Activated CD4-positive, alpha-beta T cell treated with anti-CD3 and anti-CD28 coated beads for 36 hours (primary cell): ENCODE measurements around the gene FAM124B. TPM values are rescaled to one million over a fixed set of nuclear protein-coding genes. Genes with fewer than 3 reads are reported as not detected.

Experiments
- ATAC-seq: fragments of 200-7000 bp; cut with Tn5 transposase; one replicate; pipeline ENCODE4 v1.10.0; 2021; ENCODE audit warnings: mild to moderate bottlenecking, moderate library complexity
- CTCF ChIA-PET: fragments of 350-600 bp; sonication (Branson Sonifier 250); formaldehyde crosslinking; loops from one replicate; lab custom pipeline; 2021; ENCODE audit warnings: antibody characterized with exemption; lab: Charles Lee
- POLR2A ChIA-PET: fragments of 350-600 bp; sonication (Branson Sonifier 250); formaldehyde crosslinking; loops from one replicate; lab custom pipeline; 2021; ENCODE audit warnings: antibody characterized with exemption, inconsistent platforms; lab: Charles Lee
- DNase-seq: peaks from one replicate; pipeline ENCODE4 v3.0.0-alpha.2; 2020
- H3K27ac Mint-ChIP-seq: one replicate; pipeline ENCODE4 v1.8.0; 2021; ENCODE audit warnings: mixed read lengths
- H3K27me3 Mint-ChIP-seq: one replicate; pipeline ENCODE4 v1.8.0; 2021; ENCODE audit warnings: mixed read lengths
- H3K36me3 Mint-ChIP-seq: one replicate; pipeline ENCODE4 v1.8.0; 2021; ENCODE audit warnings: low read depth, mixed read lengths
- H3K4me1 Mint-ChIP-seq: one replicate; pipeline ENCODE4 v1.8.0; 2021; ENCODE audit warnings: mixed read lengths
- H3K4me3 Mint-ChIP-seq: one replicate; pipeline ENCODE4 v1.8.0; 2021; ENCODE audit warnings: mild to moderate bottlenecking, moderate library complexity, mixed read lengths
- H3K9me3 Mint-ChIP-seq: one replicate; pipeline ENCODE4 v1.8.0; 2021; ENCODE audit warnings: low read depth, mixed read lengths
- intact Hi-C, 2 experiments: fragments of 100-400 bp; cut with DNase I in 1 of 2; cut with micrococcal nuclease in 1 of 2; formaldehyde crosslinking; loops; one replicate each; pipeline versions ENCODE4 v1.14.2 to v1.15.1; 2022 to 2024; cut with DNase I, micrococcal nuclease
- total RNA-seq, 2 experiments: library from RNA; stranded (reverse); gene quantifications; one replicate each; pipeline ENCODE4 v1.2.3, GENCODE V29; 2021

The FAM124B gene
- total RNA-seq, 2 experiments from 2014 or later: 0.58 to 0.87 TPM

DNA sequence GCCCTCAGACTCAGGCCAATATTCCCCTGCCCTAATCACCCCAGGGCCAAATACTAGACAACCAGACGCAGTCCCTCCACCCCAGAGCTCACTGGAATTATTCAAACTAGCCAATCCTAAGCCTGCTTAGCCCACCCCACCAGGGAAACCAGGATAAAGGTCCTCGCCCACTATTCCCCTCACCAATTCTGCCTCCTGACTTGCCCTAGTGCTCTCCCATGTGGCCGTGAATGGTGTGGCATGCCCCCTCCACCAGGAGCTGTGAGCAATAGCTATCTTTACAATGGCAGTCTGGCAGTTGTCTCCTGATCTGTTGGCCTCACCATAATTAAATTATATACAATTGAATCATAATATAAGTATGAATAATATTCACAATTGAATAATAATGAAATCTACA, 42.3 kb downstream of the FAM124B start:
- no peak overlapping the region for H3K27ac Mint-ChIP-seq
- ATAC-seq: peak; percentile 64
- no peaks in the 10 kb centered on the region for H3K36me3 Mint-ChIP-seq
- H3K9me3 Mint-ChIP-seq: no peaks in the 10 kb centered on the region
- DNase-seq: peak; percentile 34
- H3K4me1 Mint-ChIP-seq: no peaks in the 10 kb centered on the region
- POLR2A ChIA-PET: interaction anchor here (0.5 kb wide), 1 partner anchor 379 kb away, joined by 3 read pairs; no protein-coding TSS in a partner anchor
- no peak overlapping the region for H3K4me3 Mint-ChIP-seq
- CTCF ChIA-PET: interaction anchor here (0.5 to 1.5 kb wide), 5 partner anchors 9 to 417 kb away, joined by 3 to 6 read pairs (median 3); no protein-coding TSS in a partner anchor
- intact Hi-C loops: loop anchor here (5.0 to 10.0 kb wide), 3 partner anchors 93 to 645 kb away; no protein-coding TSS in a partner anchor
- no peaks in the 10 kb centered on the region for H3K27me3 Mint-ChIP-seq

DNA sequence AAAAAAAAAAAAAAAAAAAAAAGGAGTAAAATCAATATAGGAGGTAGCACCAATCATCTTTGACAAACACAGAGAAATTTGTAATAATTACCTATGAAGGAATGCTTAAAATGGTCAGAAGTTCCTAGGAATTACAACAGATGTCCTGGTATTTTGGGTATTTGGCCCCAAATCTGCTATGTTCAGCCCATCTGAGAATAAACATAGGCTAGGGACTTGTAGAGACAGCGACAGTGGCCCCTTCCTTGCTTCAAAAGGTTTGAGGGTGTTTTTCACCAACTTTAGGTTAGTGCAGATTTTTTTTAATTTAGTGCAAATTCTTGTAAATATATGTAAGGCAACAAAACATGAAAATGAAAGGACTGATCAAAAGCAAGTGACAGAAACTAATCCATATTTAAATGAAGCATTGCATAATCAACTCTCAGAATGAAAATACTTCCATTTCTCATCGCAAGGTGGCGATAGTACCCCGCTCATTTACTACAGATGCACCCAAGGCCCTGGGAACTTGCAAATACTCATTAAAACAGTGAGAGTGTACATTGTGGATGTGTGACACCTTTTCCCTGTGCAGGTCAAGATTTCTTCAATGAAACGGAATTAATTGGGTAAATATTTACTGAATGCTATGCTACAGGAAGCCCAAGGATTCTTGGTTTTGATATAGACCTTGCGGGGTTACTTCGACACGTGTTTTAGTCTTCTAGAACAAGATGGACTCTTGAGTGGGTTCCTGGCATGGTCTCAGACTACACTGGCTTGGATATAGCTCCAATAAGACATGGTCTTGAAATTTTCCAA, 44.6 kb downstream of the FAM124B start:
- Mint-ChIP-seq H3K4me3 (no peak overlapping the region), H3K27me3 (no peaks in the 10 kb centered on the region), H3K27ac (no peak overlapping the region), H3K4me1 (no peaks in the 10 kb centered on the region), H3K9me3 (no peaks in the 10 kb centered on the region), H3K36me3 (no peaks in the 10 kb centered on the region)
- peak; percentile 78 for ATAC-seq
- ChIA-PET CTCF (interaction anchor here (1.0 to 2.1 kb wide), 7 partner anchors 10 to 421 kb away, joined by 3 to 15 read pairs (median 4); no protein-coding TSS in a partner anchor), POLR2A (no interaction called here)
- peak; percentile 71 for DNase-seq
- intact Hi-C loops: loop anchor here (1.0 to 10.0 kb wide), 10 partner anchors 92 to 1303 kb away; no protein-coding TSS in a partner anchor

DNA sequence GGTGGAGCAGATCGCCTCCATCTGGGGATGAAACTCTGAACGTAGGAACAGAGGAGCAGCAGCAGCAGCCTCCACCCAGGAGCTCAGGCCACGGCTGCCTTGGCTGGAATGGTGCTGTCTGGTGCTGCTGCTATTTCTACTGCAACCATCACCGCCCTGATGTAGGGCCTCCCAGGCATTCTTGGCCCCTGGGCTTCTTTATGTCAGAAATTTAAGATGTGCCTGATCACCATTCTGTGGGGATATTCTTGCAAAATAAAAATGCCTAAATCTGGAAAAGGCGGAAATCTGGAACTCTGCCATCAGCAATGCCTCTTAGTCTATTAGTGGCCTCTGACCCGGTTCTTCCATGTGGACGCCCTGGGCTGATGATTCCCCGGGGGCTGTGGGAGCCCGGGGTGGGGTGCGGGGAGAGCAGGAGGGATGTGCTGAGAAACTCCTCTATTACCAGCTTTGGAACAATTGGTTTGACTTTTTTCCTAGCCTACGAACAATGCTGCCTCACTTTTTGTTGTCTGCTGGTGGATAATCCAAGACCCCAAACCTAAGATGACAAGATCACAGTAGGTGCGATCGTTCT, 47.2 kb downstream of the FAM124B start:
- ChIA-PET POLR2A (no interaction called here), CTCF (interaction anchor here (0.8 to 2.1 kb wide), 3 partner anchors 15 to 367 kb away, joined by 3 to 15 read pairs (median 6); no protein-coding TSS in a partner anchor)
- H3K27ac Mint-ChIP-seq: no peak overlapping the region
- no peaks in the 10 kb centered on the region for H3K4me1 Mint-ChIP-seq
- no peak overlapping the region for H3K4me3 Mint-ChIP-seq
- ATAC-seq (no peak), DNase-seq (no peak)
- no peaks in the 10 kb centered on the region for H3K9me3 Mint-ChIP-seq
- H3K27me3 Mint-ChIP-seq: peaks cover 3% of the 10 kb centered on the region
- intact Hi-C loops: loop anchor here (5.0 to 10.0 kb wide), 3 partner anchors 98 to 650 kb away; no protein-coding TSS in a partner anchor
- H3K36me3 Mint-ChIP-seq: no peaks in the 10 kb centered on the region

DNA sequence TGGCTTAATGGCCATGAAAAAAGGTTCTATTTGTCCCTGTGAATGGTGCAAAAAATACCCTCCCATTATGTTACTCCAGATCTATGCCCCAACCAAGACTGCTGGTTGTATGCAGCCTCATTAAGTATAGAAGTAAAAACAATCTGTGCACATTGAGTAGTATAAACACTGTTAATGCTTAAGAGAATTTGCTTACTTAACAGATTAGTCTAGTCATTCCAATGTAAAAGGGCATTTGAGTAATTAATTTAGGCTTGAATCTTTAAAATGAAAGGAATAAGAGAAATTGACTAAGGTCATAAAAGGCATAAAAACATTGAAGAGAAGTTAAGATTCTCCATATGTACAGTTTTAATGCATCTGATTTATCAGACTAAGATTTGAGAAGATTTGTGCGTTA, 51.2 kb downstream of the FAM124B start:
- Mint-ChIP-seq H3K9me3 (peaks cover 4% of the 10 kb centered on the region), H3K4me3 (no peak overlapping the region), H3K36me3 (no peaks in the 10 kb centered on the region), H3K4me1 (no peaks in the 10 kb centered on the region), H3K27ac (no peak overlapping the region), H3K27me3 (peaks cover 5% of the 10 kb centered on the region)
- CTCF ChIA-PET: interaction anchor here (1.0 kb wide), 1 partner anchor 18 kb away, joined by 3 read pairs; no protein-coding TSS in a partner anchor
- no peak for ATAC-seq
- no peak for DNase-seq
- POLR2A ChIA-PET: interaction anchor here (0.6 kb wide), 1 partner anchor 352 kb away, joined by 4 read pairs; no protein-coding TSS in a partner anchor
- intact Hi-C loops: loop anchor here (10.0 kb wide), 2 partner anchors 356 to 654 kb away; no protein-coding TSS in a partner anchor

DNA sequence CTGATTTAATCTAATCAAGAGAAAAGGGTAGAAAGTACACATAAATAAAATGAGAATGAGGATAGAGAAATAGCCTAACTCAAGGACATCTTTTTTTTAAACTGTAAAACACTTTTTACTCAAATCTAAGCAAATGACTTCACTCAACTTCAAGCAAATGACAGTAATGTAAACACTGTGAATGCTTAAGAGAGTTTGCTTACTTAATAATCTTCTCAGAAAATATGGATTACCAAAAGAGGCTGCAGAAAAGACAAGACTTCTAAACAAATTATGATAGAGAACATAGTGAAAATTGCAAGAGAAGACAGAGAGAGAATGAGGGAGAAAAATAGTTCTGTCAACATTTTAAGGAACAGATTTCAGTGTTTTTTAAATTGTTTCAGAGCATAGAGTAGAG, 52.5 kb downstream of the FAM124B start:
- Mint-ChIP-seq H3K27me3 (peaks cover 5% of the 10 kb centered on the region), H3K9me3 (peaks cover 5% of the 10 kb centered on the region), H3K4me3 (no peak overlapping the region), H3K27ac (no peak overlapping the region), H3K4me1 (no peaks in the 10 kb centered on the region), H3K36me3 (no peaks in the 10 kb centered on the region)
- CTCF ChIA-PET: no interaction called here
- ATAC-seq (no peak), DNase-seq (no peak)
- POLR2A ChIA-PET: no interaction called here
- intact Hi-C loops: no loop called here

DNA sequence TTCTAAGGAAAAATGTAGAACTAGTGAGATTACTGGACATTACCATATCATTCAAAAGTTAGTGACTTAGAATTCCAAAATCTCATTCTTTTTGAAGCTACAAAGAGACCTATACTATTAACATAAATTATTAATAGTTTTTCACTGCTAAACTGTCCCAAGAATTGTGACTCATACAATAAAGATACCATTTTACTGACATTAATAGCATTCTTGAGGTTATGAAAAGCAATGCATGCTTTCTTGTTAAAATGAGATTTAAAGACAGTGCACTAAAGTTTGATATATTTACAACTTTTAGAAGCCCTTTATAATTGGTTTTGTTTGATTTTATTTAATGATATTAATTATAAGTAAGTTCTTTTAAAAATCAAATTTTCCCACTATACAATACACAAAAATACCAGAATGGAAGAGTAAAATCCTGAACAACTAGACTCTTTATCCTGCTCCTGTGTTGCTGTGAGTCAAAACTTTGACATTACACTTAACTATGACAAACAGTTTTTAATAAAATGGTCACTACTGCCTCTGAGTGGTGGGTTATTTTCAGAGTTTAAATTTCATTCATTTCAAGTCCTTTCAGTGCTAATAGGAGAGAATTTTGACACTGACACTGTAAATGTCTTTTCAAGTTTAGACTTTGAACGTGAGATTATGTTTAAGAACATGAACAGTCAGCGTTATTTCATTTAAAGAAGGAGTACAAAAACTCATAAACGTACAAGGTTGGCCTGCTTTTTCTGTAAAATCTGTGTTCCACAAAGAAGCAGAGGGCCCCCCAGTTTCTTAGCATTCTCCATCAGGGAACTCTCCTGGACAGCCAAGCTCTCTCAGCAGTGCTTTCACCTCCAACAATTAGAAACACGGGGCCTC, 54.5 kb downstream of the FAM124B start:
- POLR2A ChIA-PET: no interaction called here
- Mint-ChIP-seq H3K36me3 (no peaks in the 10 kb centered on the region), H3K9me3 (peaks cover 5% of the 10 kb centered on the region), H3K27ac (no peak overlapping the region), H3K27me3 (peaks cover 5% of the 10 kb centered on the region), H3K4me3 (no peak overlapping the region), H3K4me1 (no peaks in the 10 kb centered on the region)
- DNase-seq: no peak
- ATAC-seq: no peak
- CTCF ChIA-PET: interaction anchor here (1.2 to 1.4 kb wide), 2 partner anchors 9 to 21 kb away, joined by 3 to 4 read pairs; no protein-coding TSS in a partner anchor
- intact Hi-C loops: no loop called here

DNA sequence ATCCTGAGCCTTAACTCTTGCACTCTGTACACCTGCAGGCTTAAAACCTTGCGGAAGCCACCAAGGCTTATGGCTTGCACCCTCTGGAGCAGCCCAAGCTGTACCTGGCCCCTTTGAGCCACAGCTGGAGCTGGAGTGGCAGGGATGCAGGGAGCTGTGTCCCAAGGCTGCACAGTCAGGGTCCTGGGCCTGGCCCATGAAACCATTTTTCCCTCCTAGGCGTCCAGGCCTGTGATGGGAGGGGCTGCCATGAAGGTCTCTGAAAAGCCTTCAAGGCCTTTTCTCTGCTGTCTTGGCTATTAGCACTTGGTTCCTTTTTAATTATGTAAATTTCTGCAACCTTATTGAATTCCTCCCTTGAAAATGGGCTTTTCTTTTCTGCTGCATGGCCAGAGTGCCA, 56.4 kb downstream of the FAM124B start:
- Mint-ChIP-seq H3K4me3 (no peak overlapping the region), H3K36me3 (no peaks in the 10 kb centered on the region), H3K27me3 (peaks cover 2% of the 10 kb centered on the region), H3K27ac (no peak overlapping the region), H3K4me1 (no peaks in the 10 kb centered on the region), H3K9me3 (peaks cover 5% of the 10 kb centered on the region)
- POLR2A ChIA-PET: no interaction called here
- DNase-seq (no peak), ATAC-seq (no peak)
- intact Hi-C loops: no loop called here
- CTCF ChIA-PET: no interaction called here

DNA sequence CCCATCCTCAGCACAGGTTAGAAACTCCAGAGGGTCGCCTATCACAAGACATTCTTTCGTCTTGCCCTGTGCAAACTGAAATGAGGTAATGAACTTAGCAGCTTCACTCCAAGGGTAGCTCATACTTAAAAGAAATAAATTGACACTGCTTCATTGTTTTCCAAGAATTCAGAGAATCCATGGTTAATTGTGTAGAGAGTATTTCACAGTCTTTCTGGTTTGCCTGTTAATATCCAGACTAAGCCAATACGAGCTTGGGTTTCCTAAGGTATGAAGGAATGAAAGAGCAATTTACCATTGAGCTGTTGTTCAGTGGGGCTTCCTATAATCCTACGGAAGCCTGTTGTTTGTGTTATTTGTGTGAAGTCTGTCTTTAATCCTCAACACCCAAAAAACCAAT, 58.7 kb downstream of the FAM124B start:
- H3K4me3 Mint-ChIP-seq: no peak overlapping the region
- no peak for DNase-seq
- H3K36me3 Mint-ChIP-seq: no peaks in the 10 kb centered on the region
- peaks cover 2% of the 10 kb centered on the region for H3K27me3 Mint-ChIP-seq
- H3K4me1 Mint-ChIP-seq: no peaks in the 10 kb centered on the region
- ChIA-PET POLR2A (no interaction called here), CTCF (interaction anchor here (0.6 to 1.5 kb wide), 3 partner anchors 10 to 259 kb away, joined by 3 to 5 read pairs (median 4); no protein-coding TSS in a partner anchor)
- H3K9me3 Mint-ChIP-seq: peaks cover 5% of the 10 kb centered on the region
- H3K27ac Mint-ChIP-seq: no peak overlapping the region
- intact Hi-C loops: no loop called here
- ATAC-seq: no peak

DNA sequence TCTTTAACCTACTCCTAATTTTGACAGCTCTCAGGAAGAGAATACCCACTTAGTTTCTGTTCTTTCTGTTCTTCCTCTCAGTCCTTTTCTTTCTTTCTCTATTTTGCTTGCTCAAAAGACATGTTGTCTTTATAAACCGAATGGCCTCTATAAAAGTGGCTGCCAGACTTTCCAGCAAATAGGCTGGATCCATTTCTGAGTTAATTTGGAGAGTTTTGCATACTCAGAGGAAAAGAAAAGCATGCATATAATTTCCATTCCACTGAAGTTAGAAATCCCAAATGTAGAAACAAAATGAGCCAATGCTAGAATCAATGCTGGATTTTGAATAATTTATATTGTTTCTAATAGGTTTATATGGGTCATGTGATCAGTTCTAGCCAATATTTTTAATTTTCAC, 65.9 kb downstream of the FAM124B start:
- Mint-ChIP-seq H3K36me3 (no peaks in the 10 kb centered on the region), H3K4me1 (no peaks in the 10 kb centered on the region), H3K27ac (no peak overlapping the region), H3K27me3 (peaks cover 5% of the 10 kb centered on the region), H3K4me3 (no peak overlapping the region), H3K9me3 (no peaks in the 10 kb centered on the region)
- DNase-seq: no peak
- POLR2A ChIA-PET: no interaction called here
- CTCF ChIA-PET: no interaction called here
- no peak for ATAC-seq
- intact Hi-C loops: no loop called here

DNA sequence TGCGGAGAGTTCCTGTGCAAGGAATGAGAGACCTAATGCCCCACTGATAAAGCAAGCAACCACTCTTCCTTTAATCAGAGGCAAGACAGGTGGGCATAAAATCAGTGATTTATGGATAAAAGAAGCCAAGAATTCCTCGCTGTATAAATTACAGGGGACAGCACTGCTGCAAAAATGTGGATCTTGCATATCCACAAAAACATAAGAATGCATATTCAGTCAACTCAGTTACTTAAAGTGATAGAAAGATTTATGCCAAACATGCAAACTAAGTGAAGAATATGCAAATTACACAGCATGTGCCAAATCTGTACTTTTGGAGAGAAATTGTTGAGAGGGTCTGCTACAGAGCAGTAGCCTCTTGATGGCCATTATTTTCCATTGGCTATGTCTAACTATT, 67.2 kb downstream of the FAM124B start:
- H3K4me1 Mint-ChIP-seq: no peaks in the 10 kb centered on the region
- no peak for DNase-seq
- no peaks in the 10 kb centered on the region for H3K36me3 Mint-ChIP-seq
- CTCF ChIA-PET: no interaction called here
- intact Hi-C loops: no loop called here
- H3K9me3 Mint-ChIP-seq: no peaks in the 10 kb centered on the region
- no peak overlapping the region for H3K27ac Mint-ChIP-seq
- peaks cover 10% of the 10 kb centered on the region for H3K27me3 Mint-ChIP-seq
- ATAC-seq: no peak
- POLR2A ChIA-PET: no interaction called here
- no peak overlapping the region for H3K4me3 Mint-ChIP-seq
